K562 (cell line): ENCODE results near the gene MYO18A. TPM values are rescaled to one million over a fixed set of nuclear protein-coding genes. Genes with fewer than 3 reads are reported as not detected.

ENCODE experiments used
- BRCA1 ChIP-seq, 2 experiments: fragments of 450-650 bp in 1 of 2; sonication (generic) in 1 of 2; formaldehyde crosslinking in 1 of 2; IDR thresholded peaks; 2 replicates each; pipeline versions ENCODE4 v1.5.0 to v1.6.1; 2017 to 2020; ENCODE audit warnings: mild to moderate bottlenecking in 1 of 2, missing genetic modification reagents in 1 of 2
- CTCFL ChIP-seq: IDR thresholded peaks from 2 replicates; pipeline ENCODE4 v1.6.1; 2011; ENCODE audit warnings: borderline replicate concordance, low read depth, mild to moderate bottlenecking, moderate library complexity, low read length; ENCODE audit not compliant: insufficient read depth, poor library complexity, severe bottlenecking
- ESRRA ChIP-seq: fragments of 450-650 bp; IDR thresholded peaks from 2 replicates; pipeline ENCODE4 v1.6.1; 2014; ENCODE audit warnings: low read depth, mild to moderate bottlenecking, moderate library complexity, borderline replicate concordance
- FOXO4 ChIP-seq: fragments of 450-650 bp; formaldehyde crosslinking; IDR thresholded peaks from 2 replicates; pipeline ENCODE4 v1.4.0; 2020; ENCODE audit warnings: mild to moderate bottlenecking, moderate library complexity
- FOXP1 ChIP-seq: sonication (generic); formaldehyde crosslinking; IDR thresholded peaks from 2 replicates; pipeline ENCODE4 v1.8.0; 2022; ENCODE audit warnings: mild to moderate bottlenecking, missing genetic modification reagents
- GABPB2 ChIP-seq: fragments of 250-450 bp; sonication (Bioruptor Pico); conservative IDR thresholded peaks from 2 replicates; pipeline ENCODE4 v1.5.1; 2021; ENCODE audit warnings: mild to moderate bottlenecking
- JUND ChIP-seq, 2 experiments: IDR thresholded peaks; 2 replicates in 1 of 2; 3 replicates in 1 of 2; pipeline ENCODE4 v1.6.1; 2011; ENCODE audit warnings: borderline replicate concordance in 2 of 2, low read depth in 2 of 2, low read length in 2 of 2, improper control_type of control experiment in 1 of 2, missing biosample characterization in 1 of 2, missing genetic modification characterization in 1 of 2, missing genetic modification reagents in 1 of 2
- MCM2 ChIP-seq: fragments of 450-650 bp; IDR thresholded peaks from 2 replicates; pipeline ENCODE4 v1.6.1; 2017; ENCODE audit warnings: low read depth, mild to moderate bottlenecking
- NFXL1 ChIP-seq: fragments of 450-650 bp; formaldehyde crosslinking; IDR thresholded peaks from 2 replicates; pipeline ENCODE4 v1.4.0; 2021; ENCODE audit warnings: mild to moderate bottlenecking
- SMARCC2 ChIP-seq: fragments of 450-650 bp; IDR thresholded peaks from 2 replicates; pipeline ENCODE4 v1.6.1; 2017; ENCODE audit warnings: antibody characterized with exemption, moderate library complexity, mild to moderate bottlenecking, low read depth
- SNIP1 ChIP-seq: fragments of 450-650 bp; IDR thresholded peaks from 2 replicates; pipeline ENCODE4 v1.7.1; 2017; ENCODE audit warnings: low read depth, mild to moderate bottlenecking
- STAG1 ChIP-seq: sonication (generic); formaldehyde crosslinking; IDR thresholded peaks from 2 replicates; pipeline ENCODE4 v1.5.0; 2020; ENCODE audit warnings: missing genetic modification reagents, borderline replicate concordance
- TBL1XR1 ChIP-seq, 2 experiments: IDR thresholded peaks; 2 replicates each; pipeline ENCODE4 v1.6.1; 2012; ENCODE audit warnings: improper control_type of control experiment in 2 of 2, low read length in 2 of 2, mild to moderate bottlenecking in 1 of 2
- YY1 ChIP-seq, 3 experiments: IDR thresholded peaks; 2 replicates each; pipeline ENCODE4 v1.6.1; 2011; ENCODE audit warnings: low read length in 2 of 3, mild to moderate bottlenecking in 2 of 3, moderate library complexity in 2 of 3, borderline replicate concordance in 1 of 3, control low read depth in 1 of 3, low read depth in 1 of 3; ENCODE audit not compliant: insufficient read depth in 3 of 3, insufficient replicate concordance in 2 of 3, control insufficient read depth in 1 of 3, insufficient read length in 1 of 3; ENCODE audit errors: extremely low read depth in 1 of 3
- ZFP30 ChIP-seq: fragments of 250-450 bp; sonication (Bioruptor Pico); IDR thresholded peaks from 2 replicates; pipeline ENCODE4 v1.8.0; 2022; ENCODE audit warnings: moderate library complexity, mild to moderate bottlenecking, inconsistent platforms, borderline replicate concordance
- ZNF121 ChIP-seq: sonication (generic); formaldehyde crosslinking; conservative IDR thresholded peaks from 2 replicates; pipeline ENCODE4 v1.8.0; 2022; ENCODE audit warnings: missing genetic modification reagents
- polyA plus RNA-seq, 8 experiments: library from polyadenylated mRNA; depleted of rRNA in 4 of 8; stranded (reverse) in 5 of 8; unstranded in 3 of 8; fragments of >200 nt; fragmentation: Nextera tagmentation in 2 of 8; fragmentation: Illumina TruSeq in 1 of 8; extraction: Ambion mirVana in 2 of 8; extraction: Trizol in 1 of 8; gene quantifications; 2 replicates each; pipeline versions ENCODE4 v1.2.1 to v1.2.3, GENCODE V29; 2011 to 2014; ENCODE audit warnings: inconsistent platforms in 1 of 8, missing spikeins in 1 of 8
- total RNA-seq, 7 experiments: library from RNA; depleted of rRNA in 6 of 7; stranded (reverse); fragments of >200 nt in 6 of 7; fragmentation: Illumina TruSeq in 2 of 7; extraction: Trizol in 2 of 7; gene quantifications; 2 replicates each; pipeline versions ENCODE4 v1.2.1 to v1.2.3, GENCODE V29; 2011 to 2021; ENCODE audit warnings: low replicate concordance in 1 of 7
- TF ChIP-seq, protein P1 (sequence below): fragments of 450-650 bp; formaldehyde crosslinking; conservative IDR thresholded peaks from 2 replicates; pipeline ENCODE4 v1.4.0; 2022; ENCODE audit warnings: mild to moderate bottlenecking, missing genetic modification characterization
- TF ChIP-seq, protein P2 (sequence below): fragments of 450-650 bp; IDR thresholded peaks from 2 replicates; pipeline ENCODE4 v1.7.1; 2018; ENCODE audit warnings: mild to moderate bottlenecking, low read depth; ENCODE audit not compliant: partially characterized antibody

Gene MYO18A
- total and polyA plus RNA-seq, 9 of the 15 experiments (the other 6 are each of a cell fraction or from before 2014, with no cell fraction given), result 2.5 to 65.4 (median 17.1) TPM

DNA sequence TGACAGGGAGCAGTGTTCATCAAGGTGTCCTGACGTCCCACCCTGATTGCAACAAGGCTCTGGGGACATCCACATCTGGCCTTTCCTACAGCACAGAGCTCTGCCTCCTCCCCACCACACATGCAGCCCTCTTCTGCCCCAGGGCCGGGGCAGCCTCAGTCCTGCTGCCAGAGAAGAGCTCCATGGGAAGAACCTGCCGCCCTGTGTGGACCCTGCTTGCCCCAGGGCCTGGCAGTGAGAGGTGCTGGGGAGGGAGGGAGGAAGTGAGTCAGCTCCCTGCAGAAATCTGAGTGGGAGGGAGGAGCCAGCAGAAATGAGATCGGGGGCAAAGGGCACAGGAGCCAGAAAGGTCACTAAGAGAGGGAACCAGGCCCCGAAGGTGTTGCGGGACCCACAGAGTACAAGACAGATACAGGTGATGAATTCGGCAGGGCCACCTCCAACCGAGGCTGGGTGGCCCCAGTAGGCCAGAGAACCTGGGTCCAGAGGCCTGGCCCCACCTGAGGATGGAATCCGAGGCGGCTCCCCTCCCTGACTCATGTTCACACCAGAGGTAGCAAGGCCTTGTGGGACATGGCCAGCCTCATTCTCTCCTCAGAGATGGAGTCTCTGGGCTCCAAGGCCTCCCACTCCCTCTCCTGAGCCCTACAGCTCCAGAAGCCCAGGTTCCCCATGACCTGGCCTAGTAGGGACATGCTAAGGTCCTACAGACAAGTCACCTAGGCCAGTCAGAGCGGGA, 24.8 kb downstream of the MYO18A start (continued):
- TF ChIP-seq, protein P1, sequence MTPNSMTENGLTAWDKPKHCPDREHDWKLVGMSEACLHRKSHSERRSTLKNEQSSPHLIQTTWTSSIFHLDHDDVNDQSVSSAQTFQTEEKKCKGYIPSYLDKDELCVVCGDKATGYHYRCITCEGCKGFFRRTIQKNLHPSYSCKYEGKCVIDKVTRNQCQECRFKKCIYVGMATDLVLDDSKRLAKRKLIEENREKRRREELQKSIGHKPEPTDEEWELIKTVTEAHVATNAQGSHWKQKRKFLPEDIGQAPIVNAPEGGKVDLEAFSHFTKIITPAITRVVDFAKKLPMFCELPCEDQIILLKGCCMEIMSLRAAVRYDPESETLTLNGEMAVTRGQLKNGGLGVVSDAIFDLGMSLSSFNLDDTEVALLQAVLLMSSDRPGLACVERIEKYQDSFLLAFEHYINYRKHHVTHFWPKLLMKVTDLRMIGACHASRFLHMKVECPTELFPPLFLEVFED (CRISPR knock-in tag), result no peak
- TF ChIP-seq SNIP1, result no peak
- TF ChIP-seq SMARCC2, result no peak
- TF ChIP-seq FOXO4 (CRISPR knock-in tag), result no peak
- TF ChIP-seq FOXP1, result no peak
- no peak for TF ChIP-seq ZNF121 (CRISPR knock-in tag)
- TF ChIP-seq, protein P2, sequence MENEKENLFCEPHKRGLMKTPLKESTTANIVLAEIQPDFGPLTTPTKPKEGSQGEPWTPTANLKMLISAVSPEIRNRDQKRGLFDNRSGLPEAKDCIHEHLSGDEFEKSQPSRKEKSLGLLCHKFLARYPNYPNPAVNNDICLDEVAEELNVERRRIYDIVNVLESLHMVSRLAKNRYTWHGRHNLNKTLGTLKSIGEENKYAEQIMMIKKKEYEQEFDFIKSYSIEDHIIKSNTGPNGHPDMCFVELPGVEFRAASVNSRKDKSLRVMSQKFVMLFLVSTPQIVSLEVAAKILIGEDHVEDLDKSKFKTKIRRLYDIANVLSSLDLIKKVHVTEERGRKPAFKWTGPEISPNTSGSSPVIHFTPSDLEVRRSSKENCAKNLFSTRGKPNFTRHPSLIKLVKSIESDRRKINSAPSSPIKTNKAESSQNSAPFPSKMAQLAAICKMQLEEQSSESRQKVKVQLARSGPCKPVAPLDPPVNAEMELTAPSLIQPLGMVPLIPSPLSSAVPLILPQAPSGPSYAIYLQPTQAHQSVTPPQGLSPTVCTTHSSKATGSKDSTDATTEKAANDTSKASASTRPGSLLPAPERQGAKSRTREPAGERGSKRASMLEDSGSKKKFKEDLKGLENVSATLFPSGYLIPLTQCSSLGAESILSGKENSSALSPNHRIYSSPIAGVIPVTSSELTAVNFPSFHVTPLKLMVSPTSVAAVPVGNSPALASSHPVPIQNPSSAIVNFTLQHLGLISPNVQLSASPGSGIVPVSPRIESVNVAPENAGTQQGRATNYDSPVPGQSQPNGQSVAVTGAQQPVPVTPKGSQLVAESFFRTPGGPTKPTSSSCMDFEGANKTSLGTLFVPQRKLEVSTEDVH, result no peak
- TF ChIP-seq BRCA1 (IDR thresholded peaks at IDR 0.05), result no peak
- TF ChIP-seq BRCA1 (CRISPR knock-in tag; IDR thresholded peaks at IDR 0.05), result no peak
- no peak for TF ChIP-seq YY1 (IDR thresholded peaks at IDR 0.05; ENCODE audit: borderline replicate concordance in 1 of 3, control insufficient read depth in 1 of 3, extremely low read depth in 1 of 3, insufficient read depth in 3 of 3, insufficient read length in 1 of 3, insufficient replicate concordance in 2 of 3, low read depth in 1 of 3, low read length in 2 of 3)
- TF ChIP-seq NFXL1 (CRISPR knock-in tag), result no peak
- no peak for TF ChIP-seq TBL1XR1 (IDR thresholded peaks at IDR 0.05; ENCODE audit: low read length in 2 of 2)
- TF ChIP-seq STAG1 (CRISPR knock-in tag), result no peak
- peak; percentile 93 for TF ChIP-seq JUND (IDR thresholded peaks at IDR 0.05; ENCODE audit: borderline replicate concordance, low read depth, low read length)
- peak; percentile 89; the same call in 2 of the 3 replicates for TF ChIP-seq JUND (tag; IDR thresholded peaks at IDR 0.05; ENCODE audit: borderline replicate concordance, low read depth, low read length)
- TF ChIP-seq ESRRA, result peak; percentile 73
- no peak for TF ChIP-seq CTCFL
- TF ChIP-seq MCM2, result no peak
- no peak for TF ChIP-seq GABPB2 (CRISPR knock-in tag)
- no peak for TF ChIP-seq ZFP30 (CRISPR knock-in tag)
